Tibial nerve (tissue), 4 donors: Measurements from ENCODE around the gene GIN1.
"Not testable (repeated sequence)": the region's sequence is repeated elsewhere in the genome, so short reads cannot be mapped to it uniquely, and the experiment has no call there.

Experiments used
- EP300 ChIP-seq, 2 donors: sonication (generic); formaldehyde crosslinking; IDR thresholded peaks; one replicate each; pipeline ENCODE4 v1.6.1; 2017; ENCODE audit warnings: antibody characterized with exemption in 2 of 2, mild to moderate bottlenecking in 1 of 2
- TF ChIP-seq, protein P1 (sequence below), 5 experiments: fragments of 200-600 bp in 3 of 5; fragments of 450-650 bp in 2 of 5; sonication (generic) in 3 of 5; IDR thresholded peaks; one replicate each; pipeline ENCODE4 v1.5.1; 2016 to 2019; ENCODE audit warnings: antibody characterized with exemption in 5 of 5, mild to moderate bottlenecking in 3 of 5, moderate library complexity in 2 of 5

DNA sequence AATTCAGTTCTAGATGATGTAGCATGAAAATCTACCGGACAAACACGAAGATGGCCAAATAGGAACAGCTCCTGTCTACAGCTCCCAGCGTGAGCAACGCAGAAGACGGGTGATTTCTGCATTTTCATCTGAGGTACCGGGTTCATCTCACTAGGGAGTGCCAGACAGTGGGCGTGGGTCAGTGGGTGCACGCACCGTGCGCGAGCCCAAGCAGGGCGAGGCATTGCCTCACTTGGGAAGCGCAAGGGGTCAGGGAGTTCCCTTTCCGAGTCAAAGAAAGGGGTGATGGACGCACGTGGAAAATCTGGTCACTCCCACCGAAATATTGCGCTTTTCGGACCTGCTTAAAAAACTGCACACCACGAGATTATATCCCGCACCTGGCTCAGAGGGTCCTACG lies 73.2 kb downstream of the GIN1 start:
- TF ChIP-seq, protein P1, sequence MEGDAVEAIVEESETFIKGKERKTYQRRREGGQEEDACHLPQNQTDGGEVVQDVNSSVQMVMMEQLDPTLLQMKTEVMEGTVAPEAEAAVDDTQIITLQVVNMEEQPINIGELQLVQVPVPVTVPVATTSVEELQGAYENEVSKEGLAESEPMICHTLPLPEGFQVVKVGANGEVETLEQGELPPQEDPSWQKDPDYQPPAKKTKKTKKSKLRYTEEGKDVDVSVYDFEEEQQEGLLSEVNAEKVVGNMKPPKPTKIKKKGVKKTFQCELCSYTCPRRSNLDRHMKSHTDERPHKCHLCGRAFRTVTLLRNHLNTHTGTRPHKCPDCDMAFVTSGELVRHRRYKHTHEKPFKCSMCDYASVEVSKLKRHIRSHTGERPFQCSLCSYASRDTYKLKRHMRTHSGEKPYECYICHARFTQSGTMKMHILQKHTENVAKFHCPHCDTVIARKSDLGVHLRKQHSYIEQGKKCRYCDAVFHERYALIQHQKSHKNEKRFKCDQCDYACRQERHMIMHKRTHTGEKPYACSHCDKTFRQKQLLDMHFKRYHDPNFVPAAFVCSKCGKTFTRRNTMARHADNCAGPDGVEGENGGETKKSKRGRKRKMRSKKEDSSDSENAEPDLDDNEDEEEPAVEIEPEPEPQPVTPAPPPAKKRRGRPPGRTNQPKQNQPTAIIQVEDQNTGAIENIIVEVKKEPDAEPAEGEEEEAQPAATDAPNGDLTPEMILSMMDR (IDR thresholded peaks at IDR 0.05) = not testable (repeated sequence)
- TF ChIP-seq EP300 (IDR thresholded peaks at IDR 0.05) = not testable (repeated sequence)
